Vagina (tissue), 2 donors: ENCODE data around the gene PSMB9.

Source experiments
- POLR2A ChIP-seq, 2 donors: fragments of 450-650 bp; IDR thresholded peaks; one replicate each; pipeline ENCODE4 v1.6.1; 2017; ENCODE audit warnings: antibody characterized with exemption in 2 of 2, mild to moderate bottlenecking in 2 of 2, moderate library complexity in 2 of 2
- TF ChIP-seq, protein P1 (sequence below), 3 experiments: fragments of 450-650 bp in 2 of 3; fragments of 200-600 bp in 1 of 3; sonication (generic) in 1 of 3; IDR thresholded peaks; one replicate each; pipeline ENCODE4 v1.5.1; 2017 to 2019; ENCODE audit warnings: antibody characterized with exemption in 3 of 3, mild to moderate bottlenecking in 2 of 3, moderate library complexity in 2 of 3

DNA sequence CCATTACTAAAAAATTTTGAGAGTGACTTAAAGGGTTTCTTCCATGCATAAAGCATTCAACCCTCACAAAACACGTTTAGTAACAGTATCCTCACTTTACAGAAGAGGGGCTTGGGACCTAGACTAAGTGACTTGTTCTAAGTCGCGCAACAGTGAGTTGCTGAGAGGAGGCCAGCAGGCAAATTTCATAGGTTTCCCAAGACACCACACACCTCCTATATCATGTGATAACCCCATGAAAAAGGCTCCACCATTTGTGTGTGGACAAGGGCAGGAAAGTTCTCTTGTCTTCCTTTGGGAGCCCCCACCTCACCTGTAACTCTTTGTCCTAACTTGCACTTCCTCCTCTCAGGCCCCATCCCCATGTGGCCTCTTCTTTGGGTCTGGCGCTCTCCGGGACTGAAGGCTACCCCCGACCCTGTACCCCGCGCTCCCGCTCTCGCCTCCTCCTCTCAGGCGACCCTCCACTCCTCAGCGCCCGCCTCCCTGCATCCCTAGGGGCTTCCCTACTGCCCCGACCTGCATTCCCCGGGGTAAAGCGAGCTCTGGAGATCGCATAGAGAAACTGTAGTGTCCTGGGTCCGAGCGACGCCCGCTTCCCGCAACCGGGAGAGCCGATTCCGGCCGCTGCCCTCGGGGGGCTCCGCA lies 10.5 kb upstream of the PSMB9 start:
- TF ChIP-seq, protein P1, sequence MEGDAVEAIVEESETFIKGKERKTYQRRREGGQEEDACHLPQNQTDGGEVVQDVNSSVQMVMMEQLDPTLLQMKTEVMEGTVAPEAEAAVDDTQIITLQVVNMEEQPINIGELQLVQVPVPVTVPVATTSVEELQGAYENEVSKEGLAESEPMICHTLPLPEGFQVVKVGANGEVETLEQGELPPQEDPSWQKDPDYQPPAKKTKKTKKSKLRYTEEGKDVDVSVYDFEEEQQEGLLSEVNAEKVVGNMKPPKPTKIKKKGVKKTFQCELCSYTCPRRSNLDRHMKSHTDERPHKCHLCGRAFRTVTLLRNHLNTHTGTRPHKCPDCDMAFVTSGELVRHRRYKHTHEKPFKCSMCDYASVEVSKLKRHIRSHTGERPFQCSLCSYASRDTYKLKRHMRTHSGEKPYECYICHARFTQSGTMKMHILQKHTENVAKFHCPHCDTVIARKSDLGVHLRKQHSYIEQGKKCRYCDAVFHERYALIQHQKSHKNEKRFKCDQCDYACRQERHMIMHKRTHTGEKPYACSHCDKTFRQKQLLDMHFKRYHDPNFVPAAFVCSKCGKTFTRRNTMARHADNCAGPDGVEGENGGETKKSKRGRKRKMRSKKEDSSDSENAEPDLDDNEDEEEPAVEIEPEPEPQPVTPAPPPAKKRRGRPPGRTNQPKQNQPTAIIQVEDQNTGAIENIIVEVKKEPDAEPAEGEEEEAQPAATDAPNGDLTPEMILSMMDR (IDR thresholded peaks at IDR 0.05): no peak
- no peak for TF ChIP-seq POLR2A (IDR thresholded peaks at IDR 0.05)
